Measurements from ENCODE around the gene ITIH3.

The ITIH3 gene

GRCh38 chr3:52827866-52828376, 33.3 kb downstream of the ITIH3 start:
- Histone ChIP-seq H3K9me3 (ENCODE audit: insufficient read depth, low read depth, low read length) (peaks cover 6% of the 10 kb centered on the region), H3K79me2 (ENCODE audit: control insufficient read depth, insufficient read depth, low read length, poor library complexity) (no peaks in the 10 kb centered on the region), H4K8ac (ENCODE audit: low read depth, low read length) (no peak overlapping the region), H3K4ac (ENCODE audit: low read depth, low read length) (no peak overlapping the region), H3K18ac (ENCODE audit: low read length) (no peak overlapping the region), H3K36me3 (ENCODE audit: control insufficient read depth in 1 of 2, insufficient read depth in 2 of 2, low read length in 2 of 2) (no peaks in the 10 kb centered on the region), H3K9ac (ENCODE audit: low read length) (no peak overlapping the region), H3K79me1 (ENCODE audit: low read length) (no peaks in the 10 kb centered on the region), H2AFZ (ENCODE audit: insufficient read depth, low read length, poor library complexity) (no peak overlapping the region), H2BK5ac (ENCODE audit: low read depth, low read length, poor library complexity) (no peak overlapping the region), H2BK12ac (ENCODE audit: low read length) (no peak overlapping the region), H3K14ac (ENCODE audit: low read length) (no peak overlapping the region), H3K4me3 (ENCODE audit: low read depth, low read length) (no peak overlapping the region), H3K4me2 (ENCODE audit: low read length) (no peak overlapping the region), H3K4me1 (ENCODE audit: control insufficient read depth in 1 of 2, insufficient read depth in 2 of 2, low read length in 2 of 2) (peaks cover 0 to 7% of the 10 kb centered on the region in 2 experiments), H2AK5ac (ENCODE audit: low read length) (no peak overlapping the region), H3K27ac (ENCODE audit: low read depth, low read length) (no peak overlapping the region), H3K27me3 (ENCODE audit: insufficient read depth, low read length) (no peaks in the 10 kb centered on the region), H4K91ac (ENCODE audit: low read depth, low read length) (no peak overlapping the region), H4K12ac (ENCODE audit: low read depth, low read length) (no peak overlapping the region), H2BK120ac (ENCODE audit: insufficient read depth, low read length, poor library complexity) (no peak overlapping the region), H3K23ac (ENCODE audit: low read length) (no peak overlapping the region)
- no CpG with 5 or more reads among the region's 10 CpGs for WGBS (ENCODE audit: extremely low coverage, insufficient coverage, insufficient read length)
- no peak for DNase-seq

GRCh38 chr3:52829482-52829881, 34.9 kb downstream of the ITIH3 start:
- Histone ChIP-seq H3K23ac (ENCODE audit: low read length) (no peak overlapping the region), H3K27ac (ENCODE audit: low read depth, low read length) (no peak overlapping the region), H2BK5ac (ENCODE audit: low read depth, low read length, poor library complexity) (no peak overlapping the region), H3K18ac (ENCODE audit: low read length) (no peak overlapping the region), H4K8ac (ENCODE audit: low read depth, low read length) (no peak overlapping the region), H3K27me3 (ENCODE audit: insufficient read depth, low read length) (no peaks in the 10 kb centered on the region), H3K9me3 (ENCODE audit: insufficient read depth, low read depth, low read length) (peaks cover 2% of the 10 kb centered on the region), H4K91ac (ENCODE audit: low read depth, low read length) (no peak overlapping the region), H2AFZ (ENCODE audit: insufficient read depth, low read length, poor library complexity) (no peak overlapping the region), H3K4me1 (ENCODE audit: control insufficient read depth in 1 of 2, insufficient read depth in 2 of 2, low read length in 2 of 2) (peaks cover 0 to 2% of the 10 kb centered on the region in 2 experiments), H4K12ac (ENCODE audit: low read depth, low read length) (no peak overlapping the region), H2BK12ac (ENCODE audit: low read length) (no peak overlapping the region), H3K4me2 (ENCODE audit: low read length) (no peak overlapping the region), H2BK120ac (ENCODE audit: insufficient read depth, low read length, poor library complexity) (no peak overlapping the region), H3K4ac (ENCODE audit: low read depth, low read length) (no peak overlapping the region), H3K14ac (ENCODE audit: low read length) (no peak overlapping the region), H3K79me2 (ENCODE audit: control insufficient read depth, insufficient read depth, low read length, poor library complexity) (no peaks in the 10 kb centered on the region), H3K36me3 (ENCODE audit: control insufficient read depth in 1 of 2, insufficient read depth in 2 of 2, low read length in 2 of 2) (no peaks in the 10 kb centered on the region), H2AK5ac (ENCODE audit: low read length) (no peak overlapping the region), H3K9ac (ENCODE audit: low read length) (no peak overlapping the region), H3K79me1 (ENCODE audit: low read length) (no peaks in the 10 kb centered on the region), H3K4me3 (ENCODE audit: low read depth, low read length) (no peak overlapping the region)
- no peak for DNase-seq
- WGBS (ENCODE audit: extremely low coverage, insufficient coverage, insufficient read length) = no CpG with 5 or more reads among the region's 3 CpGs

DNA sequence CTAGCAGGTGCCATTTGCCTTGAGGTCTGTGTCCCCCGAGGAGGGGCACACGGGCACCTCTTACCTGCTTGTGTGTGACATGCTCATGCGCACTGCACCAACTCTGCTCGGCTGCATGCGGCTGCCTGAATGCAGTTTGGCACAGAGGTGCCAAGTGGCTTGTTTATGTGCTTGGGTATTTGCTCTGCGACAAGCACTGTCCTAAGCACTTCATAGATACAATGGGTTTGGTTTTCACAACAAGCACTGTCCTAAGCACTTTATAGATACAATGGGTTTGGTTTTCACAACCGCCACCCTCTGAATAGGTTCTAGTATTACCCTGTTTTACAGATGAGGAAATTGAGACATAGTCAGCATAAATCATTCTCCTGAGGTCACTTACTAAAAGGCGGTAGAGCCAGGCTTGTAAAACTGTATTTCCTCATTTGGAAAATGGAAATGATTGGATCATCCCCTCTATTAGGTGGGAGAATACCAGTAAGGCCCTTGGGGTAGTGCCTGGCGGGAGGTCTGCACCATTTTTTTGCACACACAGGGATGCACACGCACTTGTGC, 35.4 kb downstream of the ITIH3 start:
- no peak overlapping the region for H4K91ac ChIP-seq (ENCODE audit: low read depth, low read length)
- no peak overlapping the region for H3K9ac ChIP-seq (ENCODE audit: low read length)
- H2BK5ac ChIP-seq (ENCODE audit: low read depth, low read length, poor library complexity) = no peak overlapping the region
- H3K4me3 ChIP-seq (ENCODE audit: low read depth, low read length) = no peak overlapping the region
- no peak overlapping the region for H3K18ac ChIP-seq (ENCODE audit: low read length)
- H3K23ac ChIP-seq (ENCODE audit: low read length) = no peak overlapping the region
- H3K36me3 ChIP-seq (ENCODE audit: control insufficient read depth in 1 of 2, insufficient read depth in 2 of 2, low read length in 2 of 2) = no peaks in the 10 kb centered on the region
- no peaks in the 10 kb centered on the region for H3K79me1 ChIP-seq (ENCODE audit: low read length)
- no peak overlapping the region for H2BK12ac ChIP-seq (ENCODE audit: low read length)
- DNase-seq = no peak
- H3K4me2 ChIP-seq (ENCODE audit: low read length) = no peak overlapping the region
- no peaks in the 10 kb centered on the region for H3K4me1 ChIP-seq (ENCODE audit: control insufficient read depth in 1 of 2, insufficient read depth in 2 of 2, low read length in 2 of 2)
- peaks cover 2% of the 10 kb centered on the region for H3K9me3 ChIP-seq (ENCODE audit: insufficient read depth, low read depth, low read length)
- no peak overlapping the region for H3K4ac ChIP-seq (ENCODE audit: low read depth, low read length)
- H4K12ac ChIP-seq (ENCODE audit: low read depth, low read length) = no peak overlapping the region
- no CpG with 5 or more reads among the region's 10 CpGs for WGBS (ENCODE audit: extremely low coverage, insufficient coverage, insufficient read length)
- H2AFZ ChIP-seq (ENCODE audit: insufficient read depth, low read length, poor library complexity) = no peak overlapping the region
- H3K79me2 ChIP-seq (ENCODE audit: control insufficient read depth, insufficient read depth, low read length, poor library complexity) = no peaks in the 10 kb centered on the region
- H4K8ac ChIP-seq (ENCODE audit: low read depth, low read length) = no peak overlapping the region
- no peak overlapping the region for H2AK5ac ChIP-seq (ENCODE audit: low read length)
- no peaks in the 10 kb centered on the region for H3K27me3 ChIP-seq (ENCODE audit: insufficient read depth, low read length)
- H3K27ac ChIP-seq (ENCODE audit: low read depth, low read length) = no peak overlapping the region
- H2BK120ac ChIP-seq (ENCODE audit: insufficient read depth, low read length, poor library complexity) = no peak overlapping the region
- H3K14ac ChIP-seq (ENCODE audit: low read length) = no peak overlapping the region

GRCh38 chr3:52830535-52831258, 36.1 kb downstream of the ITIH3 start, which contains the start of gene ITIH4:
Gene ITIH4 (minus strand): TSS chr3:52830672. CDS start chr3:52830642, 30 bp downstream.
- no peak within 1 kb of the TSS for H3K4me3 ChIP-seq (ENCODE audit: low read depth, low read length)

More at GRCh38 chr3:52830535-52831258, 36.1 kb downstream of the ITIH3 start, which contains the start of gene ITIH4:
- H2BK120ac ChIP-seq (ENCODE audit: insufficient read depth, low read length, poor library complexity) = no peak within 1 kb of the TSS
- no peak within 1 kb of the TSS for H2BK5ac ChIP-seq (ENCODE audit: low read depth, low read length, poor library complexity)
- H3K14ac ChIP-seq (ENCODE audit: low read length) = no peak within 1 kb of the TSS
- no peak within 1 kb of the TSS for H3K18ac ChIP-seq (ENCODE audit: low read length)
- H3K4me2 ChIP-seq (ENCODE audit: low read length) = no peak within 1 kb of the TSS
- H2BK12ac ChIP-seq (ENCODE audit: low read length) = no peak within 1 kb of the TSS
- H3K36me3 ChIP-seq (ENCODE audit: control insufficient read depth in 1 of 2, insufficient read depth in 2 of 2, low read length in 2 of 2) = no peaks in the 10 kb centered on the region
- no peak within 1 kb of the TSS for H2AK5ac ChIP-seq (ENCODE audit: low read length)
- no peaks in the 10 kb centered on the region for H3K4me1 ChIP-seq (ENCODE audit: control insufficient read depth in 1 of 2, insufficient read depth in 2 of 2, low read length in 2 of 2)
- H3K4ac ChIP-seq (ENCODE audit: low read depth, low read length) = no peak within 1 kb of the TSS
- no peak within 1 kb of the TSS for H3K23ac ChIP-seq (ENCODE audit: low read length)
- no peak within 1 kb of the TSS for H3K27ac ChIP-seq (ENCODE audit: low read depth, low read length)
- no peak for DNase-seq
- H3K27me3 ChIP-seq (ENCODE audit: insufficient read depth, low read length) = no peaks in the 10 kb centered on the region
- H3K9ac ChIP-seq (ENCODE audit: low read length) = no peak within 1 kb of the TSS
- H3K79me1 ChIP-seq (ENCODE audit: low read length) = no peaks in the 10 kb centered on the region
- WGBS (ENCODE audit: extremely low coverage, insufficient coverage, insufficient read length) = no CpG with 5 or more reads among the region's 16 CpGs
- peaks cover 1% of the 10 kb centered on the region for H3K9me3 ChIP-seq (ENCODE audit: insufficient read depth, low read depth, low read length)
- no peak within 1 kb of the TSS for H4K91ac ChIP-seq (ENCODE audit: low read depth, low read length)
- no peak within 1 kb of the TSS for H2AFZ ChIP-seq (ENCODE audit: insufficient read depth, low read length, poor library complexity)
- H4K8ac ChIP-seq (ENCODE audit: low read depth, low read length) = no peak within 1 kb of the TSS
- no peak within 1 kb of the TSS for H4K12ac ChIP-seq (ENCODE audit: low read depth, low read length)
- H3K79me2 ChIP-seq (ENCODE audit: control insufficient read depth, insufficient read depth, low read length, poor library complexity) = no peaks in the 10 kb centered on the region
